Stimulated activated CD4-positive, alpha-beta T cell treated with anti-CD3 and anti-CD28 coated beads, Interleukin-15, amount 100 ng/mL, for 48 hours (primary cell): ENCODE measurements around the gene DIS3L2.
"Not testable (repeated sequence)": the region's sequence is repeated elsewhere in the genome, so short reads cannot be mapped to it uniquely, and the experiment has no call there.

Experiments
- DNase-seq, 2 donors: peaks; one replicate each; pipeline ENCODE4 v3.0.0-alpha.2; 2020; ENCODE audit warnings: low read depth in 2 of 2

Gene DIS3L2

DNA sequence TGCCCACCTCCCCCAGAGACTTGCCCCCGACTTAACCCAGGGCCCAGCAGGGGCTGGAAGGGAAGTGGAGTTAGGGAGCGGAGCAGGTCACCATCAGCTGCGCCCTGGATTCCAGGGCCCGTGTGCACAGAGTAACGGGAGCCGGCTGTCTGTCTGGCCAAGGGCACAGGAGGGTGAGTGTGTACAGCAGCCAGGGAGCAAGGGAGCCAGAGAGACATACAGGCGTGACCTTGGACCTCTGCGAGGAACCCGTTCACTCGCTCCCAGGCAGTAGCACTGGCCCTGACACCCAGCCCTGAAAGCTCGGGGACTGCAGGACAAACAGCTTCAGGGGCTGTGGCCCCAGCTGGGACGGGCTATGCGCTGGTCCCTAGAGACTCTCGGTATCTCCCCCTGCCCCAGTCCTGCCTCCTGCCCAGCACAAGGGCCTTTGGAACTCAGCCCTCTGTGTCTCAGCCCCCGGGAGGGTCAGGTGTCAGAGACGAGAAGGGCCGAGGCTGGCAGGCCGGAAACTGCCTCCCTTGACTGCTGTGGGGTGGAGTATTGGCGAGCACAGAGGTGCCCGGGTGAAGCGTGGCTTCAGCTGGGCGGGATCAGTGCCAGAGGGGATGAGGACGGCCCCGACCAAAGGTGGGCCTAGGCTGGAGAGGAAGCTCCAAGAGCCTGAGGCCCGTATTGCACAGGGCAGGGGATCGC is 370.9 kb downstream of the DIS3L2 start:
- not testable (repeated sequence) for DNase-seq

DNA sequence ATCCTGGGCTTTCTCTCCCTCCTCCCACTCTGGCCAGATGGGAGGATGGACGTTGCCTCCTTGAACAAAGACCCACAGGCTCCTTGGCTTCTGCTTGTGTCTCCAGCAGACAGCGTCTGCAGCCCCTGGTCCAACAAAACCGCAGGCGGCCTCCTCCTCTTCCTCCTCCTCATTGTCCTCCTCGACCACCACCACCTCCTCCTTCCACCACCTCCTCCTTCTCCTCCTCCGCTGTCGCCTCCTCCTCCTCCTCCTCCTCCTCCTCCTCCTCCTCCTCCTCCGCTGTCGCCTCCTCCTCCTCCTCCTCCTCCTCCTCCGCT is 371.4 kb downstream of the DIS3L2 start:
- no peak for DNase-seq

GRCh38 chr2:232333361-232334135 is 372.0 kb downstream of the DIS3L2 start:
- DNase-seq = no peak

- not testable (repeated sequence) for DNase-seq
These were observed 372.8 kb downstream of the DIS3L2 start for GRCh38 chr2:232334136-232334884.

DNA sequence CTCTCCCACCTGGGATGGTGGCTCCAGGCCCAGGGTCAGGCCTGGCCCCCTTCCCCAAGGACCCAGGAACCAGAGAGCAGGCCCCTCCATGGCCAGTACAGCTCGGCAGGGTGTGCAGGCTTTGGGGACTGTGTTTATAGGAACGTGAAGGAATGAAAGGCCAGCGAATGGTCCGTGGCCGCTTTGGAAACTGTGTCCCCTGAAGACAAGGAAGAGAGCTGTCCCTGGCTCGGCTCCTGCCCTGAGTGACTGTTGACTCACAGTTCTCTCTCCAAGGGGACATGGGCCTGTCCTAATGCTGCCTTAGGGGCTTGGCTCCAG is 373.3 kb downstream of the DIS3L2 start:
- DNase-seq = not testable (repeated sequence)

DNA sequence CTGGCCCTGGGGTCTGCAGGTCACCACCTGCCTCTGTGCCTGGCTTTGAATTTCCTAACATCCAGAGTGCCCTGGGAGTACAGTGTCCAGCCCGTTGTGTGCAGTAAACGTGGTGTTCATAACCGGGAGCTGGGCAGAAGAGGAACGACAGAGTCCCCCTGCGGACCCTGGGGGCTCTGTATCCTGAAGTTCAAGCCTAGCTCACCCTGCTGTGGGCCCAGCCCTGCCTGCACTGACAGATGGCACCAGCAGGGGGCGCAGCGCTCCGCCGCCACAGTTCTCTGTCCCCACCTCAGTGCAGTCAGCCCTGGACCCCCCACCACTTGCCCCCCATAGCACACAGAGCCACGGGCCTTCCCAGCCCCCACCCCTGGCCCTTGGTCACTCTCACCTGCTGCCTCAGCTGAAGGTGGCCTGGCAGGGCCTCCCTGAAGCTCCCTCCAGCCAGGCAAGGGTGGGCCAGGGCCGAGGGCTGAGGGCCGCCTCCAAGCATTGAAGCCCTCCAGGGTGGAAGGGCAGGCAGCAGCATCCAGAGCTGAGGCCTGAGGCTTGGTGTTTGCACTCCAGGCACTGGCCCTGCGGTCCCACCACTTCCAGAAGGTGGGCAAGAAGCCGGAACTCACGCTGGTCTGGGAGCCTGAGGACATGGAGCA is 373.8 kb downstream of the DIS3L2 start:
- DNase-seq = not testable (repeated sequence)

GRCh38 chr2:232335859-232336215 is 374.3 kb downstream of the DIS3L2 start:
- no peak for DNase-seq

- no peak for DNase-seq
These were observed 374.8 kb downstream of the DIS3L2 start for GRCh38 chr2:232336241-232336736.

GRCh38 chr2:232336981-232337720 is 375.6 kb downstream of the DIS3L2 start:
- DNase-seq = no peak

DNA sequence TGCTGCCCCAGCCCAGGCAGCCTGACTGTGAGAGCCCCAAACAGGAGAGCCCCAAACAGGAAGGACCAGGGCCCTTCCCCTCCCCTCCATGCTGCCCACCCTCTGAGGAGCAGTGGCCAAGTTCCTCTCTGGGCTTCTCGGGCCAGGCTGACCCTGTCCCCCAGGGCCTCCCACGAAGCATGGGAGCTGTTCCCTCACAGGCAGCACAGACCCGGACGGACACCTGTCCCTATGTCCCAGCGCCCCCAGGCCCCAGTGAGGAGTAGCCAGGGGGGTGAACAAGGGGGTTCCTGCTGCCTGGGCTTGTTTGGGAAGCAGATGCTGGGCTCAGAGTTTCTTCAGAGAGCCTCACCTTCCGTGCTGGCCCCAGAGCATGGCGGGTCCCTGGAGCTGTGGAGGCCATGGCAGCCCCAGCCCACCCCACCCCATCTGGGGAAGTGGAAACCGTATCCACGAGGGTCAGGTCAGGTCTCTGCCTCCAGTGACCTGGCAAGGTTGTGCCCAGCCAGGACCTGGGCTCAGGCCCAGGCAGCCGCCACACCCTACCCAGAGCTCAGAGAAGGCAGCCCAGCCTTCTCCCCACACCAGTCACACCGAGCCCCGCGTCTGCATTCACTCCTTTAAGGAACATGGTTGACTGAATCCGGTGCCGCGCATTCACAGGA is 376.7 kb downstream of the DIS3L2 start:
- DNase-seq = not testable (repeated sequence)

DNA sequence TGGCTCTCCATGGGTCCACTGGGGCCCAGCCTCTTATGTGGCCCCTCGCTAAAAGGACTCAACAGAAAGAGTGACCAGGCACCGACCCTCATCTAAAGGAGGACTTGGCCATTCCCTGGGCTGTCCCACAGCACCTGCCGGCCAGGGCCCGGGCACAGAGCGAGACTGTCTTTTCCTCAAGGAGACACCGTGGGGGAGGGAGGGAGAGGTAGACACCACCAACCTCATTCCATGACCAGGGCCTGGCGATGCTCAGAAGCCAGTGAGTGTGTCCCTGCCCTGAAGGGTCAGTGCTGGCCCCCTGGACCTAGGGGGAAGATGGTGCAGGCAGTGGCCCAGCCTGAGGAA is 377.2 kb downstream of the DIS3L2 start:
- DNase-seq = no peak

DNA sequence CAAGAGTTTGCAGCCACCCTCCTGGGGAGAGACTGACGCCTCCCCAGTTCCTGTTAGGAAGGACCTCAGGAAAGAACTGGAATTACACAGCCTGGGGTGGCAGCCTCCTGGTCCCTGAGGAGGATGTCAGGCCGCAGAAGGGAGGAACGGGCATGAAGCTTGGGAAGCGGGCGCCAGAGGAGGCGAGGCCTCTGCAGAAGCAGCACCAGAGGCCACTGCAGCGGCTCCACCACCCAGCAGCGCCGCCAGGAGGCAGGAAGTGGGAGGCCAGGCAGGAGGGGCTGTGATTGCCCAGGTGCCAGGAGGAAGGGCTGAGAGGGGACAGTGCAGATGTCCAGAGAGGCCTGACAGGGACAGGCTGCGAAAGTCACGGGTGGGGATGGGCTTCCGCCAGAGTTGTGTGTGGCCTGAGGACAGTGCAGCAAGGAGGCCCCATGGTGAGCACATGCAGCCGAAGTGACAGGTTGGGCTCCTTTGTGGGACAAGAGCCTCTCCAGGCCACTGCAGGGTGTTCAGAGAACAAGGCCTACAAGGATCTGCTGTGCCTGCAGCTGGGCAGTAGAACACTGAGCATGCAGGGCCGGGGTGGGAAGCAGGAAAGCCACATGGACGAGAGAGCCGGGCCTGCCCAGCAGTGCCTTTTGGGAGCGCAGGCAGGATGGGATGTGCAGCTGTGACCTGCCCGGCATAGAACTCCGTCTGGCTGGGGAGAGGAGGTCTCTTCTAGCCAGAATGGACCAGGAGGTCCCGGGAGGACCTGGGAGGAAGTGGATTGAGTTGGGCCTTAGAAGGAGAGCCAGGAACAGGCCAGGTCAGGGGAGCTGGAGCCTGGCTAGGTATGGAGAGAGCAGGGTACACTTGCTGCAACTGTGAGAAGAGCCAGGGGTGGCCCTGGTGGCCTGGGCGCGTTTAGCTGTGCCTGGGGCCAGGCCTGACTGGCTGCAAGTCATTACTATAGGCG is 377.9 kb downstream of the DIS3L2 start:
- DNase-seq = no peak

DNA sequence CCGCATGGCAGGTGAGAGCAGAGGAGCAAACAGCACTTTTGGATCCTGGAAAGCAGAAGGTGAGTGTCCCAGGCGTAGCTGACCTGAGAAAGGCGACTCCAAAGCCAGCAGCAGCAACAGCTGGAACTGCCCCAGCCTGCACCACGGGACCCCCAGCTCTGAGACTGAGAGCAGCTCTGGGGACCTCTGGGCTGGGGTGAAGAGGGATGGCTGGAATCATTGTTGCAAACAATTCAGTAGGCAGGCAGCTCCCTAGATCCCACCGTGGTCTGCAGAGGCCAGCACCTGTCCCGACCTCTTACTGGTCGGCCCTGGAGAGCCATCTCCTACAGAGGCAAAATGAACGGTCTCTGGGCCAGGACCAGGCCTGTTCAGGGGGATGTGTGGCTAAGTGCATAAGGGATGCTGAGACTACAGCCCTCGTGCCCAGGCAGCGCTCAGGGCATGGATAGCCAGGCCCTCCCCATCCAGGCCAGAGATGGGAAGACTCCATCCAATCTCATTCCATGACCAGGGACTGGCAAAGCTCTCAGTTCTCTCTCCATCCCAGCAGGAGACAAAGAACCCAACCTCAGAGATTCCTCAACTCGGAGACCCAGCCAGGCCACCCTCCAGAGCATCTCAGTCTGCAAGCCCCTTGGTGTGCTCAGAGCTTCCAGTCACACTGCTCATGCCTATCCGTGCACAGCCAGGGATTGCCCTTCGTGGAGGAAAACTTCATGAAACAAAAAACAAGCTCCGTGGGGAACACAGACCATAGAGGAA is 378.8 kb downstream of the DIS3L2 start:
- DNase-seq = no peak

- DNase-seq = no peak
These were observed 379.7 kb downstream of the DIS3L2 start for GRCh38 chr2:232341061-232341738.

DNA sequence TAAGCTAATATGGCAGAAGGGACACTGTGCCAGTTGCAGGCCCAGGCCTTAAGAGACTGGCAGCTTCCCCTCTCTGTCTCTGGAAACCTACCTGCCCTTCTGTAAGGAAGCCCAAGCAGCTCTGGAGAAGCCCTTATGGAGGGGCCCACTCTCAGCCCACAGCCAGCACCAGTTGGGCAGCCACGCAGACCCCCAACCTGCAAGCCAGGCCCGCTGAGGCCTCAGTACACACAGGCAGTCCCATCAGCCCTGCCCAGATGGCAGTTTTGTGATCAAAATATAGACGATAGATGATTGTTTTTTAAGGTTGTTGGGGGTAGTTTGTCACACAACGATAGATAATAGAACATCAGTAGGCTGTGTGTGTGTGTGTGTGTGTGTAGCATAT is 380.2 kb downstream of the DIS3L2 start:
- DNase-seq = no peak

DNA sequence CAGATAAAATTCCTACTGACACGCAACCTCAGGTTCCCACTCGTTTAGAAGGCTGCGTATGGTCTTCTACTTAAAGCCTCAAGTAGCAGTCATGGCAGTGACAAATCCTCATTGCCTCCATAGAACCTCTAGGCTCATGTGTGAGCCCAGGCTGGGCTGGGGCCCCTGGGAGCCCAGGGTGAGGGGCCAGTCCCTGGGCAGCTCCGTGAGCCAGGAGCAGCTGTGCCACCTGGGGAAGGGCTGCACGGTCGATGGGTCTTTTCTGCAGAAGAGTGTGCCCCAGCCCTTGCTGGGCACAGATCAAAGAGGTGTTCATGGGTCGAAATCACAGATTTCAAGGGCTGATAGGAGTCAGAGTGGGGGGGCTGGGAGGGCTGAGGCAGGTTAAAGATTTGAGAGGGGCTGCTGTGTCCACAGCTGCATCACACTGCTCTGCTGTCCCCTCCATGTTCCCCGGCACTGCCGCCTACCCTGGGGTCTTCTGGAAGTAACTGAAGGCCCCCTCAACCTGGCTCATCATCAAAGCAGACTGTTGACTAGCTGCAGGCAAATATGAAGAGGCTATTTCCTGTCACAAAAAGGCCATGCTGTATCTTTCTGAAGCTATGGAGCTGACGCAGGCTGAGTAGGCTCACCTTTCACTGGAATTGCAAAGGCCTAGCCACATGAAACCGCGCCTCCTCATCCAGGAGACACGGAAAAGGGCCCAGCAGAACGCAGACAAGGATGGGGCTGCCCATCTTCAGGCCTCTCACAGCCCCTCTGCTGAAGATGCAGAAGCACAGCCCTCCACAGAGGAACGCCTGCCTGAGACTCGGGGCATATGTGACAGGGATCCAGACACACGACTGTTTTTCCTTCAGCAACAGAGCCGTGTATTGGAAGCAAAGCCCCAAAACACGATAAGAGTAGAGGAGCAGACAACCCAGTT is 381.4 kb downstream of the DIS3L2 start:
- no peak for DNase-seq

DNA sequence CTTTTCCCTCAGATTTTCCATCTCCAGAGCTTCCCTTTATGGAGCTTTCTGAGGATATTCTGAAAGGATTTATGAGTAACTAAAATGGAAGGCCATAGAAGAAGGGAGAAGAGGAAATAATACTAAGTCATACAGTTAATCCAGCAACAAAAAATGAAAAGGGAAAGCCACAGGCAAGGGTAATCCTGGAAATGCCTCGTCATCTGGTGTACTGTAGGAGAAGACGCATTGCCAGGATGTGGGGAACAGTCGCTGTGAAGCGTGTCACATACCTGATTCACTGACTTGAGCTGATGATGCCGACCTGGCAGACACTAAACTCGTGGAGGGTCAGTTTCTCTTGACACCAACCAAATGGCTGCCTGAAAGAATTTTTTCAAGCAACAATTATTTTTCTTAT is 382.3 kb downstream of the DIS3L2 start:
- no peak for DNase-seq

- DNase-seq = no peak
These were observed 383.7 kb downstream of the DIS3L2 start for GRCh38 chr2:232345251-232345650.
